ENCODE data around the gene STOML3. TPM values are rescaled to one million over a fixed set of nuclear protein-coding genes. Genes with fewer than 3 reads are reported as not detected.

Gene STOML3
- total and polyA plus RNA-seq, 2 of the 8 experiments (the other 6 are each of a cell fraction or from before 2014, with no cell fraction given): 0.06 TPM; not detected in 1

DNA sequence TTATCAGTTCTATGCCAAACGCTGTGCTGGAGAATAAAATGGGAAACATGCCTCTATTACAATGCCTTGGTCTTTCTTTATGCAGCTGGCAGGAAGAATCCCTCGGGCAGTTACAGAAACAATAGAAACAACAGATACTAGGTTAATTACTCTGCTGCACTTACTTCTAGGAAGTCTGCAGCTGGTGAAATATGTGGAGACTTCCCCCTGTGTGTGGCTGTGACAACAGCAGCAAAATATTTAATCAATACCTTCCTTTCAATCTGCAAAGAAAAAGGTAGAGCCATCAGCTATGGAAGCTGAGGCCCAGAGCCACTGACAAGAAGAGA is 9.9 kb downstream of the STOML3 start:
- FAIRE-seq: no peak
- Histone ChIP-seq H3K4ac (replicated peaks; ENCODE audit: insufficient read length, low read depth, low read length) (no peak overlapping the region), H4K20me1 (replicated peaks in 1 of 2; ENCODE audit: control insufficient read depth in 1 of 2, insufficient read depth in 2 of 2, low read length in 2 of 2) (no peaks in the 10 kb centered on the region), H3K9ac (replicated peaks in 1 of 4; ENCODE audit: extremely low read depth in 1 of 4, low read depth in 3 of 4, low read length in 3 of 4) (no peak overlapping the region), H3K56ac (replicated peaks; ENCODE audit: insufficient read length, low read depth, low read length) (no peak overlapping the region), H3K23me2 (ENCODE audit: low read depth, low read length) (0 out of 2 replicates have a peak, but pooled peaks cover 3% of the 10 kb centered on the region), H3K4me1 (replicated peaks in 1 of 4; ENCODE audit: control insufficient read depth in 3 of 4, insufficient read depth in 4 of 4, low read length in 3 of 4) (peaks cover 0 to 9% (median 4%) of the 10 kb centered on the region in 4 experiments; a peak in 3 of 7 replicates), H2BK120ac (replicated peaks; ENCODE audit: low read depth, low read length) (no peak overlapping the region), H3K14ac (ENCODE audit: insufficient read length) (no peak overlapping the region), H3K27ac (ENCODE audit: low read depth, low read length) (peak overlapping the region; percentile 38; the same call in 1 of the 2 replicates), H3K27me3 (replicated peaks in 1 of 4; ENCODE audit: control insufficient read depth in 3 of 4, extremely low read depth in 1 of 4, insufficient read depth in 3 of 4, low read length in 3 of 4) (no peaks in the 10 kb centered on the region), H2AFZ (ENCODE audit: low read length) (peak overlapping the region; percentile 98), H3K36me3 (ENCODE audit: control insufficient read depth in 2 of 4, insufficient read depth in 4 of 4, low read length in 3 of 4) (no peaks in the 10 kb centered on the region), H4K5ac (ENCODE audit: insufficient read length, low read depth, low read length) (no peak overlapping the region), H2BK20ac (ENCODE audit: low read length) (peak overlapping the region; percentile 76; the same call in 1 of the 2 replicates), H2BK5ac (ENCODE audit: low read depth, low read length) (peak overlapping the region; percentile 79; the same call in 1 of the 2 replicates), H3K23ac (ENCODE audit: insufficient read length) (no peak overlapping the region), H3K18ac (ENCODE audit: extremely low read depth, low read length) (peak overlapping the region; percentile 51; the same call in 1 of the 2 replicates), H4K91ac (replicated peaks; ENCODE audit: insufficient read length, low read length) (no peak overlapping the region), H4K8ac (ENCODE audit: extremely low read depth, insufficient read depth, low read length) (no peak overlapping the region), H3K9me3 (ENCODE audit: insufficient read depth in 2 of 2, low read depth in 1 of 2, low read length in 1 of 2) (peaks cover 0 to 4% of the 10 kb centered on the region in 2 experiments; a peak in 1 of 4 replicates), H3K4me2 (ENCODE audit: insufficient read depth in 1 of 2, low read depth in 2 of 2, low read length in 2 of 2) (no peak overlapping the region), H2AK5ac (ENCODE audit: low read depth, low read length) (no peak overlapping the region), H3K79me1 (ENCODE audit: low read depth, low read length) (no peaks in the 10 kb centered on the region), H3K79me2 (ENCODE audit: control insufficient read depth in 1 of 2, insufficient read depth in 2 of 2, low read length in 2 of 2) (no peaks in the 10 kb centered on the region), H2BK12ac (ENCODE audit: low read depth, low read length) (peak overlapping the region; percentile 68; the same call in 1 of the 2 replicates), H2BK15ac (ENCODE audit: low read length) (peak overlapping the region; percentile 84; the same call in 1 of the 2 replicates), H3K4me3 (ENCODE audit: extremely low read depth in 1 of 4, insufficient read depth in 2 of 4, low read depth in 3 of 4, low read length in 4 of 4) (no peak overlapping the region)
- ChIA-PET POLR2A (ENCODE audit: partially characterized antibody) (no interaction called here), CTCF (ENCODE audit: partially characterized antibody) (interaction anchor here (1.1 to 1.9 kb wide), 3 partner anchors 10 to 638 kb away, joined by 3 to 5 read pairs (median 5); no protein-coding TSS in a partner anchor)
- TF ChIP-seq SRF (IDR thresholded peaks at IDR 0.05; ENCODE audit: low read depth, low read length) (no peak), MAX (IDR thresholded peaks at IDR 0.05) (no peak)
- DNase-seq (ENCODE audit: low read depth in 1 of 2, low spot score in 2 of 2): no peak
- 40% methylated on average over 2 of the region's 2 CpGs; no CpG with 5 or more reads in 1 of the 2 experiments for WGBS, 2 experiments (ENCODE audit: extremely low coverage in 1 of 2, insufficient coverage in 1 of 2, insufficient read length in 1 of 2, insufficient replicate concordance in 2 of 2, low coverage in 1 of 2, low lambda C conversion rate in 2 of 2, missing lambda C conversion rate in 1 of 2)
